Colonic mucosa (tissue), 4 donors: ENCODE measurements around the gene ARMH3. TPM values are rescaled to one million over a fixed set of nuclear protein-coding genes. Genes with fewer than 3 reads are reported as not detected.
A peak's percentile ranks its signal among the peaks of the same experiment; 100 is the strongest.

Experiments used
- DNase-seq: peaks from one replicate; pipeline ENCODE4 v3.0.0-alpha.2; 2020
- H3K27ac ChIP-seq: fragments of 200-600 bp; one replicate; pipeline ENCODE4 v1.8.0; 2021
- H3K27me3 ChIP-seq: fragments of 200-600 bp; one replicate; pipeline ENCODE4 v1.8.0; 2021
- H3K36me3 ChIP-seq: fragments of 200-600 bp; one replicate; pipeline ENCODE4 v1.8.0; 2021
- H3K4me1 ChIP-seq: fragments of 200-600 bp; one replicate; pipeline ENCODE4 v1.8.0; 2021; ENCODE audit warnings: mild to moderate bottlenecking
- H3K4me3 ChIP-seq: fragments of 200-600 bp; one replicate; pipeline ENCODE4 v1.8.0; 2021
- H3K9ac ChIP-seq, 2 donors: one replicate each; pipeline ENCODE4 v1.7.0; 2013; ENCODE audit warnings: control low read depth in 2 of 2, low read depth in 2 of 2, low read length in 2 of 2
- H3K9me3 ChIP-seq: fragments of 200-600 bp; one replicate; pipeline ENCODE4 v1.8.0; 2021
- intact Hi-C: fragments of 100-400 bp; cut with DNase I; formaldehyde crosslinking; loops from one replicate; pipeline ENCODE4 v1.14.1; 2022
- total RNA-seq, 2 donors: library from RNA; stranded (reverse); fragmentation: NEBNext Ultra II Directional in 1 of 2; extraction: Animal tissue kit (Norgen Biotek cat#: 25700) in 1 of 2; gene quantifications; one replicate each; pipeline ENCODE4 v1.2.1, GENCODE V29; 2021
- TF ChIP-seq, protein P1 (sequence below): fragments of 200-600 bp; IDR thresholded peaks from one replicate; pipeline ENCODE4 v1.8.0; 2022; ENCODE audit warnings: antibody characterized with exemption, mild to moderate bottlenecking
- donor health status: healthy.
- donor health status: DM: no; HTN: no; CAD: no.
- donor health status: DM: no; HTN: no; CAD: no.

ARMH3 gene
- total RNA-seq, 2 donors from 2014 or later: 25.1 to 31.3 TPM

DNA sequence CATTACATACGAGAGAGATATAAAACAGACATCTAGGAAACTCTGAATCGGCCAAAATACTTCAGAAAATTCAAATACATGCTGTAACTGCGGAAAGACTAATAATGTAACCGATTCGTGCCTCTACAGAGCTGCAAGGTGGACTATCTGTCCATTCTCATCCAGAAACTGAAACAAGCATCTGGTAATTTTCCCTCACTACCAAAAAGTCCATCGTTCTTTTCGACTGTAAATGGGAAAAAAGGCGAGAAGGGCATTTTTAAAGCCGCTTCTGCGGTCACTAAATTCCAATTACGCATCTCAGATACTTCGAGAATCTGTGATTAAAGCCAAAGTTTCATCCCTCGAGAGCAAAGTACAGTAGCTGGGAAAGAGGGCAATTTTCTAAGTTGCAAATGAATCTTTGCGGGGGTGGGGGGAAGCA, 239.0 kb downstream of the ARMH3 start:
- Histone ChIP-seq H3K4me3 (peak overlapping the region; percentile 98), H3K4me1 (peaks cover 7% of the 10 kb centered on the region), H3K27me3 (no peaks in the 10 kb centered on the region), H3K9ac (peak overlapping the region; percentile 88 to 99), H3K9me3 (no peaks in the 10 kb centered on the region), H3K27ac (peak overlapping the region; percentile 98), H3K36me3 (no peaks in the 10 kb centered on the region)
- DNase-seq: no peak
- TF ChIP-seq, protein P1, sequence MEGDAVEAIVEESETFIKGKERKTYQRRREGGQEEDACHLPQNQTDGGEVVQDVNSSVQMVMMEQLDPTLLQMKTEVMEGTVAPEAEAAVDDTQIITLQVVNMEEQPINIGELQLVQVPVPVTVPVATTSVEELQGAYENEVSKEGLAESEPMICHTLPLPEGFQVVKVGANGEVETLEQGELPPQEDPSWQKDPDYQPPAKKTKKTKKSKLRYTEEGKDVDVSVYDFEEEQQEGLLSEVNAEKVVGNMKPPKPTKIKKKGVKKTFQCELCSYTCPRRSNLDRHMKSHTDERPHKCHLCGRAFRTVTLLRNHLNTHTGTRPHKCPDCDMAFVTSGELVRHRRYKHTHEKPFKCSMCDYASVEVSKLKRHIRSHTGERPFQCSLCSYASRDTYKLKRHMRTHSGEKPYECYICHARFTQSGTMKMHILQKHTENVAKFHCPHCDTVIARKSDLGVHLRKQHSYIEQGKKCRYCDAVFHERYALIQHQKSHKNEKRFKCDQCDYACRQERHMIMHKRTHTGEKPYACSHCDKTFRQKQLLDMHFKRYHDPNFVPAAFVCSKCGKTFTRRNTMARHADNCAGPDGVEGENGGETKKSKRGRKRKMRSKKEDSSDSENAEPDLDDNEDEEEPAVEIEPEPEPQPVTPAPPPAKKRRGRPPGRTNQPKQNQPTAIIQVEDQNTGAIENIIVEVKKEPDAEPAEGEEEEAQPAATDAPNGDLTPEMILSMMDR: no peak
- intact Hi-C loops: no loop called here

DNA sequence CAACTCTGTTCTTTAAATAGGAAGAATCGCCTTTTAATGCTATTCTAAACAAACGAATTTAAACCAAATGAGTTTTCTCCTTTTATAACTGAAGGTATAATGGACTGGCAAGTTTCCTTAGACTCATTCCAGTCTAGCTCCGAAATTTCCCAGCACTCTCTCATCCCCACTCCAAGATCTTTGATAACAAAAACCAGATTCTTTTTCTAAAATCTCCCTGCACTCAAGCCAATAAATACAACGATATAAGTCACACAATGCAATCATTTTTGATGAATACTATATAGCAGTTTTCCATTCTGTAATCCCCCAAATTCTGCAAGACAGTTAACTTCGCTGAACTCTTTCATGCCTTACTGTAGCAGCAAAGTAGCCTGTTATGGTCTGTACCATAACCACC, 239.6 kb downstream of the ARMH3 start:
- Histone ChIP-seq H3K4me3 (peak overlapping the region; percentile 98), H3K9me3 (no peaks in the 10 kb centered on the region), H3K27ac (peak overlapping the region; percentile 98), H3K36me3 (no peaks in the 10 kb centered on the region), H3K27me3 (no peaks in the 10 kb centered on the region), H3K9ac (peak overlapping the region in 1 of 2 donors; percentile 99), H3K4me1 (peaks cover 7% of the 10 kb centered on the region)
- intact Hi-C loops: no loop called here
- DNase-seq: no peak
- TF ChIP-seq, protein P1: no peak

DNA sequence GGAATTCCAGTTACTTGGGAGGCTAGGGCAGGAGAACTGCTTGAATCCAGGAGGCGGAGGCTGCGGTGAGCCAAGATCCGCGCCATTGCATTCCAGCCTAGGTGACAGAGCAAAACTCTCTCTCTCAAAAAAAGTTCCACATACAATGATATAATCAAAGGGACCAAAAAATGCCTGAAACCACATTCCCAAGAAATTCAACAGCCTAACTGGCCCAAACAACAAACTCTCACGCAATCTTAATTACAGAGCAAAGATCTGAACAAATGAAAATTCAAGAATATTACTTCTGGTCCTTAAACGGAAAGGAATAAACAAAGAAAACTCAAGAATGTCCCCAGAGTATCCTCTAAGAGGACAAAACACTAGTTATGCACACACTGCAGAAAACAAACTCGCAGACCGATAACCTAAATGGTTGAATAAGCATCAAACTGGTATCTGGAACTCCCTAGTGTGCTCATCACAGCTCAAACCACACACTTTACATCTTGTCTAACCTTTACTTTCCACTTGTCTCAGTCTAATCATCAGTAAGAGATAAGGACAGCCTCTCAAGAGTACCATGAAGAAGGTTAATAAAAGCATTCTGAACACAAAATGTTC, 241.4 kb downstream of the ARMH3 start:
- Histone ChIP-seq H3K4me1 (peaks cover 7% of the 10 kb centered on the region), H3K4me3 (peak overlapping the region; percentile 98), H3K36me3 (peaks cover 4% of the 10 kb centered on the region), H3K9me3 (no peaks in the 10 kb centered on the region), H3K27me3 (no peaks in the 10 kb centered on the region), H3K27ac (no peak overlapping the region), H3K9ac (no peak overlapping the region)
- intact Hi-C loops: no loop called here
- TF ChIP-seq, protein P1: no peak
- no peak for DNase-seq

DNA sequence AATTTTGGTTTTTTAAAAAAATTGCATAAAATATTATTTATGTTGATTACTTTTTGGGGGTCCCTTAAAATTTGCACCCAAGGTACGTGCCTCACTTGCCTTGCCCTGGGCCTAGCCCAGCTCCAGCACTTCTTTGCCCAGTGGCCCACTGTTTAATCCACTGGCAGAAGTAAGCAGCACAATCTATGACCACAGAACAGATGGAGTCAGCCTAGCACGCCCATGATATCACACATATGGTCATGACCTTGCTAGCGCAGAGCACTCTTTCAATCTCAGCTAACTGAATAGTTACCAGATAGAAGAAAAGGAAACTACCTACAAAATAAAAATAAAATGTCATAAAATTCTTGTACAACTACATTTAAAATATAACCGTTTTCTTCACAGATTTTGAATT, 243.4 kb downstream of the ARMH3 start:
- no peak overlapping the region for H3K9ac ChIP-seq
- H3K27ac ChIP-seq: no peak overlapping the region
- H3K36me3 ChIP-seq: peaks cover 6% of the 10 kb centered on the region
- H3K4me3 ChIP-seq: no peak overlapping the region
- intact Hi-C loops: no loop called here
- H3K9me3 ChIP-seq: no peaks in the 10 kb centered on the region
- peaks cover 7% of the 10 kb centered on the region for H3K4me1 ChIP-seq
- no peaks in the 10 kb centered on the region for H3K27me3 ChIP-seq
- DNase-seq: no peak
- TF ChIP-seq, protein P1: no peak

DNA sequence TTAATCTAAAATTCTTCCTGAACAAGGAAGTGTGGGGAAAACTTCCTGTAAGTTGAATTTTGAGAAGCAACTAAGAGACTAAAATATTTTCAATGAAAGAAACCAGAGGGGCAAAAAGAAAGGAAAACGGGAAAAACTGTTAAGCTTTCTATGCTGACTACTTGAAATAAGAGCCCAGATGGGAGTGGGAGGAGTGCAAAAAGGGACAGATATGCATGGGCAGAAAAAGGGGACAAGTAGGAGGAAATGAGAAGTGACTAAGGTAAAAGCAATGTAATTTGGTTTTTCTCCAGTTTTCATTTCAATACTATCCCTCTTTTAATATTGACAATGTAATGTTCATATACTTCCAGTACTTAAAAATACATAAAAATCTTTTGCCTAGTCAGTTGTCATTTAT, 248.8 kb downstream of the ARMH3 start:
- no peaks in the 10 kb centered on the region for H3K9me3 ChIP-seq
- H3K4me3 ChIP-seq: no peak overlapping the region
- no peak overlapping the region for H3K9ac ChIP-seq
- intact Hi-C loops: no loop called here
- TF ChIP-seq, protein P1: no peak
- DNase-seq: no peak
- no peaks in the 10 kb centered on the region for H3K4me1 ChIP-seq
- no peak overlapping the region for H3K27ac ChIP-seq
- no peaks in the 10 kb centered on the region for H3K27me3 ChIP-seq
- H3K36me3 ChIP-seq: peaks cover 23% of the 10 kb centered on the region
